Chondrocyte (in vitro differentiated cells): ENCODE measurements around the gene CCDC7. TPM values are rescaled to one million over a fixed set of nuclear protein-coding genes. Genes with fewer than 3 reads are reported as not detected.
"Not testable (repeated sequence)": the region's sequence is repeated elsewhere in the genome, so short reads cannot be mapped to it uniquely, and the experiment has no call there.

Experiments used
- DNase-seq: peaks from one replicate; pipeline ENCODE4 v3.0.0; 2021; ENCODE audit warnings: mixed read lengths, low spot score
- H3K27ac Mint-ChIP-seq: one replicate; pipeline ENCODE4 v1.8.0; 2021; ENCODE audit warnings: mild to moderate bottlenecking, moderate library complexity, mixed read lengths; ENCODE audit not compliant: unreplicated experiment
- H3K27me3 Mint-ChIP-seq: 2 replicates; pipeline ENCODE4 v1.8.0; 2021; ENCODE audit warnings: low read depth, mixed read lengths
- H3K36me3 Mint-ChIP-seq: 2 replicates; pipeline ENCODE4 v1.8.0; 2021; ENCODE audit warnings: low read depth, mixed read lengths
- H3K4me1 Mint-ChIP-seq: 2 replicates; pipeline ENCODE4 v1.8.0; 2021; ENCODE audit warnings: low read depth, mild to moderate bottlenecking, mixed read lengths
- H3K4me3 Mint-ChIP-seq: one replicate; pipeline ENCODE4 v1.8.0; 2021; ENCODE audit warnings: mild to moderate bottlenecking, moderate library complexity, mixed read lengths; ENCODE audit not compliant: unreplicated experiment
- H3K9me3 Mint-ChIP-seq: 2 replicates; pipeline ENCODE4 v1.8.0; 2021; ENCODE audit warnings: low read depth, mixed read lengths
- total RNA-seq: library from RNA; stranded (reverse); gene quantifications from 3 replicates; pipeline ENCODE4 v1.2.1, GENCODE V29; 2021
- TF ChIP-seq, protein P1 (sequence below): fragments of 200-600 bp; sonication (generic); IDR thresholded peaks from 2 replicates; pipeline ENCODE4 v1.5.0; 2021; ENCODE audit warnings: antibody characterized with exemption, mild to moderate bottlenecking, moderate library complexity

Gene CCDC7
- total RNA-seq, 1 donor from 2014 or later, result 7.0 TPM

DNA sequence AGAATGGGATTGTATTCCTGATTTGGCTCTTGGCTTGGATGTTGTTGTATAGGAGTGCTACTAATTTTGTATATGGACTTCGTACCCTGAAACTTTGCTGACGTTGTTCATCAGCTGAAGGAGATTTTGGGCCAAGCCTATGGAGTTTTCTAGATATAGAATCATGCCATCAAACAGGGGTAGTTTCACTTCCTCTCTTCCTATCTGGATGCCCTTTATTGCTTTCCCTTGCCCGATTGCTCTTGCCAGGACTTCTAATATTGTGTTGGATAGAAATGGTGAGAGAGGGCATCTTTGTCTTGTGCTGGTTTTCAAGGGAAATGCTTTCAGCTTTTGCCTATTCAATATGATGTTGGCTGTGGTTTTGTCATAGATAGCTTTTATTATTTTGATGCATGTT, 92.3 kb downstream of the CCDC7 start:
- Mint-ChIP-seq H3K27ac (no peak overlapping the region), H3K27me3 (no peaks in the 10 kb centered on the region), H3K4me1 (no peaks in the 10 kb centered on the region), H3K9me3 (peaks cover 15% of the 10 kb centered on the region), H3K36me3 (peaks cover 7% of the 10 kb centered on the region), H3K4me3 (no peak overlapping the region)
- no peak for DNase-seq
- TF ChIP-seq, protein P1, sequence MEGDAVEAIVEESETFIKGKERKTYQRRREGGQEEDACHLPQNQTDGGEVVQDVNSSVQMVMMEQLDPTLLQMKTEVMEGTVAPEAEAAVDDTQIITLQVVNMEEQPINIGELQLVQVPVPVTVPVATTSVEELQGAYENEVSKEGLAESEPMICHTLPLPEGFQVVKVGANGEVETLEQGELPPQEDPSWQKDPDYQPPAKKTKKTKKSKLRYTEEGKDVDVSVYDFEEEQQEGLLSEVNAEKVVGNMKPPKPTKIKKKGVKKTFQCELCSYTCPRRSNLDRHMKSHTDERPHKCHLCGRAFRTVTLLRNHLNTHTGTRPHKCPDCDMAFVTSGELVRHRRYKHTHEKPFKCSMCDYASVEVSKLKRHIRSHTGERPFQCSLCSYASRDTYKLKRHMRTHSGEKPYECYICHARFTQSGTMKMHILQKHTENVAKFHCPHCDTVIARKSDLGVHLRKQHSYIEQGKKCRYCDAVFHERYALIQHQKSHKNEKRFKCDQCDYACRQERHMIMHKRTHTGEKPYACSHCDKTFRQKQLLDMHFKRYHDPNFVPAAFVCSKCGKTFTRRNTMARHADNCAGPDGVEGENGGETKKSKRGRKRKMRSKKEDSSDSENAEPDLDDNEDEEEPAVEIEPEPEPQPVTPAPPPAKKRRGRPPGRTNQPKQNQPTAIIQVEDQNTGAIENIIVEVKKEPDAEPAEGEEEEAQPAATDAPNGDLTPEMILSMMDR, result no peak

GRCh38 chr10:32540691-32541470, 94.9 kb downstream of the CCDC7 start:
- Mint-ChIP-seq H3K9me3 (peaks cover 6% of the 10 kb centered on the region), H3K27ac (no peak overlapping the region)

DNA sequence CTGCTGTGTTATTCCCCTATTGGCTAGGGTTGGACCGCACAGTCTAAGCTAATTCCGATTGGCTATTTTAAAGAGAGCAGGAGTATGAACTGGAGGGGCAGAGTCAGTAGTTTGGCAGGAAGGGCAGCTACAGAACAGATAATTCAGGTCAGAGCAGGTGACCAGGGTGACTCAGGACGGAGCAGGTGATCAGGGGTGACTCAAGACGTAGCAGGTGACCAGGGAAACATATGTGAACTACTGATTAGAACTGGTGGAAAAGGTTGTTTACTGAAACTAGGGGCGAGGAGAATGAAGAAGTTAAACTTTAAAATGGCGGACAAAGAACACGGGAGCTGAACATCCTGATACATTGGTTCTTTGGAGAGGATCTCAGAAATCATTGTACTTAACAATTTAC, 102.3 kb downstream of the CCDC7 start:
- no peak overlapping the region for H3K4me3 Mint-ChIP-seq
- no peaks in the 10 kb centered on the region for H3K27me3 Mint-ChIP-seq
- no peaks in the 10 kb centered on the region for H3K4me1 Mint-ChIP-seq
- TF ChIP-seq, protein P1, result no peak
- no peak for DNase-seq
- peaks cover 25% of the 10 kb centered on the region for H3K36me3 Mint-ChIP-seq
- peaks cover 33% of the 10 kb centered on the region for H3K9me3 Mint-ChIP-seq
- H3K27ac Mint-ChIP-seq, result no peak overlapping the region

More at GRCh38 chr10:32540691-32541470, 94.9 kb downstream of the CCDC7 start:
- Mint-ChIP-seq H3K36me3 (peaks cover 4% of the 10 kb centered on the region), H3K27me3 (no peaks in the 10 kb centered on the region), H3K4me1 (no peaks in the 10 kb centered on the region), H3K4me3 (no peak overlapping the region)
- no peak for DNase-seq
- TF ChIP-seq, protein P1, result no peak

- no peak for DNase-seq
- peaks cover 19% of the 10 kb centered on the region for H3K9me3 Mint-ChIP-seq
- H3K36me3 Mint-ChIP-seq, result peaks cover 23% of the 10 kb centered on the region
- H3K4me1 Mint-ChIP-seq, result no peaks in the 10 kb centered on the region
- TF ChIP-seq, protein P1, result no peak
- no peak overlapping the region for H3K27ac Mint-ChIP-seq
- H3K4me3 Mint-ChIP-seq, result no peak overlapping the region
- H3K27me3 Mint-ChIP-seq, result no peaks in the 10 kb centered on the region
These were observed 110.9 kb downstream of the CCDC7 start for GRCh38 chr10:32556783-32557395.

DNA sequence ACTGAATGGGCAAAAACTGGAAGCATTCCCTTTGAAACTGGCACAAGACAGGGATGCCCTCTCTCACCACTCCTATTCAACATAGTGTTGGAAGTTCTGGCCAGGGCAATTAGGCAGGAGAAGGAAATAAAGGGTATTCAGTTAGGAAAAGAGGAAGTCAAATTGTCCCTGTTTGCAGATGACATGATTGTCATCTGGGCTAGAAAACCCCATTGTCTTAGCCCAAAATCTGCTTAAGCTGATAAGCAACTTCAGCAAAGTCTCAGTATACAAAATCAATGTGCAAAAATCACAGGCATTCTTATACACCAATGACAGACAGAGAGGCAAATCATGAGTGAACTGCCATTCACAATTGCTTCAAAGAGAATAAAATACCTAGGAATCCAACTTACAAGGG, 116.8 kb downstream of the CCDC7 start:
- H3K36me3 Mint-ChIP-seq, result peaks cover 12% of the 10 kb centered on the region
- not testable (repeated sequence) for H3K27ac Mint-ChIP-seq, H3K27me3 Mint-ChIP-seq, H3K4me3 Mint-ChIP-seq, H3K4me1 Mint-ChIP-seq, H3K9me3 Mint-ChIP-seq, DNase-seq
